Gastrocnemius medialis (tissue), 4 donors: ENCODE measurements around the gene MTARC1.

ENCODE experiments used
- CTCF ChIP-seq, 5 experiments: fragments of 450-650 bp in 3 of 5; fragments of 200-600 bp in 2 of 5; sonication (generic) in 2 of 5; IDR thresholded peaks in 4 of 5; conservative IDR thresholded peaks in 1 of 5; 1 replicate in 4 of 5; 2 replicates in 1 of 5; pipeline ENCODE4 v1.5.1; 2016 to 2019; ENCODE audit warnings: antibody characterized with exemption in 5 of 5, mild to moderate bottlenecking in 3 of 5, moderate library complexity in 3 of 5
- POLR2A ChIP-seq, 2 donors: fragments of 450-650 bp; IDR thresholded peaks; one replicate each; pipeline ENCODE4 v1.6.1; 2017; ENCODE audit warnings: antibody characterized with exemption in 2 of 2, mild to moderate bottlenecking in 2 of 2, moderate library complexity in 2 of 2

- TF ChIP-seq POLR2A (IDR thresholded peaks at IDR 0.05): no peak
- TF ChIP-seq CTCF (IDR thresholded peaks at IDR 0.05 in 4 of 5, conservative IDR thresholded peaks at IDR 0.05 in 1 of 5): no peak
These were observed 24.2 kb downstream of the MTARC1 start for GRCh38 chr1:220810963-220811362.
